ENCODE data around the gene PLEKHA1.

DNA sequence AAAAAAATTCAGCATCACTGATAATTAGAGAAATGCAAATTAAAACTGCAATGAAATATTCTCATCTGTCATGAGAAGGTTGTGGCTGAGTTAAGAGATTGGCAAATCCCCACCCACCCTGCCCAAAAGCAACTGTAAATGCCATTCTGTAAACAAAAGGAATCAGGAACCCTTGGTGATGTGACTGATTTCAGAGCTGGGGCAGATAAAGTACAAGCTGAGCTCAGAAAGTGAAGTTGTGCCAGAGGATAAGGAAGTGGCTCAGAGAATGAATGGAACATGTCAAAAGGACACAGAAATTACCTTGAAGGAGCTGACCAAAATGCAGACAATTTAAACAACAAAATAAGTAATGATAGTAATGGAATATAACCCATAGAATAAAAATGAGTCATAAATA, 47.2 kb downstream of the PLEKHA1 start:
- TF ChIP-seq, protein P1, sequence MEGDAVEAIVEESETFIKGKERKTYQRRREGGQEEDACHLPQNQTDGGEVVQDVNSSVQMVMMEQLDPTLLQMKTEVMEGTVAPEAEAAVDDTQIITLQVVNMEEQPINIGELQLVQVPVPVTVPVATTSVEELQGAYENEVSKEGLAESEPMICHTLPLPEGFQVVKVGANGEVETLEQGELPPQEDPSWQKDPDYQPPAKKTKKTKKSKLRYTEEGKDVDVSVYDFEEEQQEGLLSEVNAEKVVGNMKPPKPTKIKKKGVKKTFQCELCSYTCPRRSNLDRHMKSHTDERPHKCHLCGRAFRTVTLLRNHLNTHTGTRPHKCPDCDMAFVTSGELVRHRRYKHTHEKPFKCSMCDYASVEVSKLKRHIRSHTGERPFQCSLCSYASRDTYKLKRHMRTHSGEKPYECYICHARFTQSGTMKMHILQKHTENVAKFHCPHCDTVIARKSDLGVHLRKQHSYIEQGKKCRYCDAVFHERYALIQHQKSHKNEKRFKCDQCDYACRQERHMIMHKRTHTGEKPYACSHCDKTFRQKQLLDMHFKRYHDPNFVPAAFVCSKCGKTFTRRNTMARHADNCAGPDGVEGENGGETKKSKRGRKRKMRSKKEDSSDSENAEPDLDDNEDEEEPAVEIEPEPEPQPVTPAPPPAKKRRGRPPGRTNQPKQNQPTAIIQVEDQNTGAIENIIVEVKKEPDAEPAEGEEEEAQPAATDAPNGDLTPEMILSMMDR (conservative IDR thresholded peaks at IDR 0.05 in 1 of 2, IDR thresholded peaks at IDR 0.05 in 1 of 2; ENCODE audit: extremely low read depth in 1 of 2, insufficient read depth in 1 of 2, low read depth in 1 of 2, low read length in 2 of 2): no peak
- TF ChIP-seq EZH2 (IDR thresholded peaks at IDR 0.05; ENCODE audit: borderline replicate concordance, low read length): no peak
